ENCODE measurements around the gene NUP43. TPM values are rescaled to one million over a fixed set of nuclear protein-coding genes. Genes with fewer than 3 reads are reported as not detected.
A peak's percentile ranks its signal among the peaks of the same experiment; 100 is the strongest.
"Not testable (repeated sequence)": the region's sequence is repeated elsewhere in the genome, so short reads cannot be mapped to it uniquely, and the experiment has no call there.

NUP43 gene
- total RNA-seq, 4 donors from 2014 or later, result 16.1 to 64.4 (median 16.3) TPM

- Histone ChIP-seq H3K36me3 (no peaks in the 10 kb centered on the region), H3K27me3 (no peaks in the 10 kb centered on the region), H3K4me3 (no peak overlapping the region), H3K4me1 (peaks cover 0 to 19% (median 6%) of the 10 kb centered on the region in 4 donors), H3K9me3 (no peaks in the 10 kb centered on the region), H3K27ac (no peak overlapping the region)
- DNase-seq, result no peak
- TF ChIP-seq CTCF (IDR thresholded peaks at IDR 0.05) (no peak), POLR2A (IDR thresholded peaks at IDR 0.05) (no peak)
These were observed 4.9 kb upstream of the NUP43 start for GRCh38 chr6:149751239-149751638.

DNA sequence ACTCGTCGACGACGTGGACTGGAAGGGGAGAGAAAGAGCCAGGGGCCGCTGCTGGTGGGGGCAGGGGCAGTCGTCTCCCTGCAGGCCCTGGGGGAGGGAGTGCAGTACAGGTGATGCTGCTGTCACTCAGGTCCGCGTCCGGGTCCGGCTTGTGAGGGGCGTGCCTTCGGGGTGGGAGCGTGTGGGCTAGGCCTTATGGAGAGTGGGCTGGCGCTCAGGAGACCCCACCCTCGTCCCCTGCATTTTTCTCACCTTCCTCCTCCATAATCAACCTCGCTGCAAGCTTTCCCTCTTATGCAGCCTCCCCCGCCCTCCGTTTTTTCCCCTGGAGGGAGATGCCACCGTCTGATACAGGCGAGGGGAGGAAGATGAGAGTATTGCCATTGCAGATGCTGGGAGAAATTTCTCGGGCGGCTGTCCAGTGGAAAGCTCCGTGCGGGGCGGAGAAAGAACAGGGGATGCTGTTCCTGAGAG lies 3.8 kb upstream of the NUP43 start:
- Histone ChIP-seq H3K4me1 (peaks cover 0 to 25% (median 6%) of the 10 kb centered on the region in 4 donors), H3K9me3 (no peaks in the 10 kb centered on the region), H3K4me3 (peak overlapping the region; percentile 68 to 92 (median 76)), H3K27me3 (no peaks in the 10 kb centered on the region), H3K36me3 (no peaks in the 10 kb centered on the region), H3K27ac (peak overlapping the region; percentile 90 to 96 (median 93))
- DNase-seq, result peak in 2 of 3 donors; percentile 33 to 64
- TF ChIP-seq CTCF (IDR thresholded peaks at IDR 0.05) (no peak), POLR2A (IDR thresholded peaks at IDR 0.05) (no peak)

DNA sequence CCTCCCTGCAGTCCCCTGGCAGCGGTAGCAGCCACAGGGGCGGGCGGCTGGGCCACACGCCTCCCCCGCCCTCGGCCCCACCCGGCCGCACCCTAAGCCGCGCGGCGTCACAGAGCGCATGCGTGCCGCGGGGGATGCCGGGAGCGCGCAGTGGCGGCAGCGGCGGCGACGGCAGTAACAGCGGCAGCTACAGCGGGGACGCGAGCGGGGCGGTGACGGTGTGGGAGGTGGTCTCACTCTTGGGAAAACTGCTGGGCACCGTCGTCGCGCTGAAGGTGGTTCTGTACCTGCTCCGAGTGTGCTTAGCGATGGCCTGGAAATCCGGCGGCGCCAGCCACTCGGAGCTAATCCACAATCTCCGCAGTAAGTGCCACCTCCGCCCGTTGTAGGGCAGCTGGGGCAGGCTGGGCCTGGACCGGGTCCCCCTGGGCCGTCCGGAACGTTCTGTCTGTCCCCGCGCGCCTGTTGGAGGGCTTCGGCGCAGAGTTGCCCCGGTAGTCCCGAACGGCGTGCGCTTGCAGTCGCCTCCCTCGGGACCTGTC lies 3.3 kb upstream of the NUP43 start, which contains the start of gene PCMT1:
Gene PCMT1, plus strand, starts transcription at position 148 of the 542 bp plus-strand sequence. Its CDS starts 161 bp downstream, at position 309.
- H3K27ac ChIP-seq, result peak within 1 kb of the TSS; percentile 90 to 96 (median 93)
- H3K4me1 ChIP-seq, result peaks cover 0 to 30% (median 6%) of the 10 kb centered on the region in 4 donors
- peak; percentile 85 to 95 (median 93) for DNase-seq
- H3K4me3 ChIP-seq, result peak within 1 kb of the TSS; percentile 68 to 92 (median 76)
- H3K27me3 ChIP-seq, result no peaks in the 10 kb centered on the region
- peak in 1 of 6 experiments; percentile 9 for TF ChIP-seq CTCF (IDR thresholded peaks at IDR 0.05)
- peak; percentile 81 to 89 for TF ChIP-seq POLR2A (IDR thresholded peaks at IDR 0.05)
- H3K9me3 ChIP-seq, result no peaks in the 10 kb centered on the region
- no peaks in the 10 kb centered on the region for H3K36me3 ChIP-seq

DNA sequence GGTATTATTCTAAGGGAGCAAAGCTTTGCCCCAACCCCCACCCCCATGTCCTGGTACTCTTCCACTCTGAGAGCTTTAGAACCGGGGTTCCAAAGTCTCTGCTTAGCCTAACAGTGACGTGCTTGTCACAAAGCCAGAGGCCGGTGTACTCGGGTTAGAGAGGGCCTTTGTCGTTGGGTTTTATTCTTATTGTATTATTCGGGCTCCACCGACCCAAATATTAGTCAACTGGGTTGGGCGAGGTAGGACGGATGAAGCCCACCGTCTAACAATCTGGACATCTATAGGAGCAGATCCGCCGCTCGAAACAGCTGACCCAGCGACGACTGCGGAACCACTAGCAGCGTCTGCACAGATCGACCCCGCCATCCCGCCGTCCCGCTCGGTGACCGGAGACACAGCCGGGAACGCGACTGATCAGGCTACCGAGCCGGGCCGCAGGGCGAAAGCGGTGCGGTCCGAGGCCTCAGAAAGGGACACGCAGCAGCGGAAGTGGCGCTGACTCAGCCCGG lies 2.8 kb upstream of the NUP43 start:
- not testable (repeated sequence) for H3K36me3 ChIP-seq, DNase-seq
- H3K4me1 ChIP-seq, result peaks cover 0 to 32% (median 6%) of the 10 kb centered on the region in 4 donors

GRCh38 chr6:149745252-149745651 lies 1.1 kb downstream of the NUP43 start:
- H3K27me3 ChIP-seq, H3K27ac ChIP-seq, H3K9me3 ChIP-seq, DNase-seq: not testable (repeated sequence)
- Histone ChIP-seq H3K4me1 (peaks cover 0 to 18% (median 5%) of the 10 kb centered on the region in 4 donors), H3K4me3 (peak overlapping the region in 2 of 4 donors; percentile 77 to 96), H3K36me3 (peaks cover 0 to 33% (median 0%) of the 10 kb centered on the region in 3 donors)

More for the DNA sequence above, 2.8 kb upstream of the NUP43 start:
- H3K9me3 ChIP-seq, H3K27me3 ChIP-seq: not testable (repeated sequence)
- Histone ChIP-seq H3K27ac (peak overlapping the region; percentile 90 to 96 (median 93)), H3K4me3 (peak overlapping the region; percentile 68 to 92 (median 76))

GRCh38 chr6:149734915-149735314 lies 11.4 kb downstream of the NUP43 start:
- Histone ChIP-seq H3K9me3 (no peaks in the 10 kb centered on the region), H3K4me1 (no peaks in the 10 kb centered on the region), H3K27me3 (no peaks in the 10 kb centered on the region), H3K27ac (no peak overlapping the region), H3K4me3 (no peak overlapping the region), H3K36me3 (peaks cover 0 to 83% (median 0%) of the 10 kb centered on the region in 3 donors)
- no peak for TF ChIP-seq CTCF (IDR thresholded peaks at IDR 0.05)
- TF ChIP-seq POLR2A (IDR thresholded peaks at IDR 0.05), result no peak
- DNase-seq, result no peak
